HG03442 (cell line): ENCODE results near the gene ADAR.

Experiments used
- ATAC-seq: cut with Tn5 transposase; IDR thresholded peaks from one replicate; pipeline ENCODE4 v1.9.1; 2021; ENCODE audit warnings: mild to moderate bottlenecking, moderate library complexity; ENCODE audit not compliant: unreplicated experiment

ADAR gene

DNA sequence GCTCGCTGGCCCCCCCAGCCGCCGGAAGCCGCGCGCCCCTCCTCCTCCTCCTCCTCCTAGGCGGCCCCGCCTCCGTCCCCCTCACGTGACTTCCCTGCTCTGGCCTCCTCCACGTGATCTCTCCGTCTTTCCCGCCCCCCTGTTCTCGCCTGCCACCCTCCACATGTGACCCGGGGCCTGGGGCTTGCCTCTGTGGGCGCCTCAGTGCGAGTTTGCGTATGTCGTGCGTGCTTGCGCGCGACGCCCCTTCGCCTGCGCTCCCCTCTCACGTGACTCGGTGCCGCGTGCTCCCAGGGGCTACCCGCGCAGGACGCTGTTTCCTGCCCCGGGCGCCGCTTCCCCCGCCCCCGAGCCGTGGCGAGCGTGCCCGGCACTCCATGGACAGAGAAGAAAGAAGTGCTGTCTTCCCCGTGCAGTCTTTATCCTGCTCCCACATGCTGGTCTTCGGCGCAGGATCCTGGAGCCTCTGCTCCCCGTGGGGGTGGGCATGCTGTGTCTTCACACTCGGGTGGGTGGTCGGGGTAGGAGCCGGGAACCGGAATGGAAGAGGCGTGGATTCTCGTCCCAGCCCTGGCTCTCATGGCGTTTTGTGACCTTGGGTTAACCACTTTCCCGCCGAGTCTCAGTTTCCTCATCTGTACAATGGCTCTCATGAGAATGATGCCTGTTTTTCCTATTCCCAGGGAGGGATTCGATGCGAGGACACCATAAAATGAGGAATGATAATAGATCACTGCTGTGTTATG lies 49.1 kb downstream of the ADAR start:
- ATAC-seq: peak; percentile 84

DNA sequence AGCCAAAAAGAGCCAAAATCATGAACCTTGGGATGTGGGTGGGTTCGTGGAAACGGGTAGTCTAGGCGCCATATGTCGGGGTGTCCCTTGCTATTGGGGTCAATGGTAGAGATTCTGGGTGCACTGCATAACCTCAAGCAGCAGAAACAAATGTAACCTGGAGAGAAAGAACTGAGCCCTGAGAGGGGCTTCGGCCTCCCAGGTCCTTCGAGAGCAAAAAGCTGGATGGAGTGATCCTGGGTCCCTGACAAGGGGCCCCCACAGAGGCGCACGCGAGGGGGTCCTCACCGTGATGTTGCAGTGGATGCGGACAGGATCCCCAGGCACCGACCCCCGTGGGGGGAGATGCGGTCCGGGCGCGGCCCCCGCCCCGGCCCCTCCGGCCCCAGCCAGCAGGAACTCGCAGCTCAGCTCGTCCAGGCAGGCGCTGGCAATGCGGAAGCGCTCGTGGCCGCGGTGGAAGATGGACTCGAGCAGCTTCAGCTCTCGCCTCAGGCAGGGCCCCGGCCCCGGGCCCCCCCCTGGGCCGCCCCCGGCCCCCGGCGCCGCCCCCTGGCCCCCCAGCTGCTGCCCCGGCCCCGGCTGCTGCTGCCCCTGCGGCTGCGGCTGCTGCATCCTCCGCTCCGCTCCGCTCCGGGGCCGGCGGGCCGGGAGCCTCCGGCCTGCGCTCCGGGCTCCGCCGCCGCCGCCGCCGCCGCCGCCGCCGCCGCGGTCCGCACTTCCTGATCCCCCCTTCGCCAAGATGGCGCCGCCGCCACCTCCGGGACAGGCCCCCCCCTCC lies 49.9 kb downstream of the ADAR start, which contains the start of gene UBE2Q1:
UBE2Q1 (minus strand) TSS at position 724 of the 781 bp plus-strand sequence; CDS start at position 615, 109 bp downstream.
- ATAC-seq: peak; percentile 13

DNA sequence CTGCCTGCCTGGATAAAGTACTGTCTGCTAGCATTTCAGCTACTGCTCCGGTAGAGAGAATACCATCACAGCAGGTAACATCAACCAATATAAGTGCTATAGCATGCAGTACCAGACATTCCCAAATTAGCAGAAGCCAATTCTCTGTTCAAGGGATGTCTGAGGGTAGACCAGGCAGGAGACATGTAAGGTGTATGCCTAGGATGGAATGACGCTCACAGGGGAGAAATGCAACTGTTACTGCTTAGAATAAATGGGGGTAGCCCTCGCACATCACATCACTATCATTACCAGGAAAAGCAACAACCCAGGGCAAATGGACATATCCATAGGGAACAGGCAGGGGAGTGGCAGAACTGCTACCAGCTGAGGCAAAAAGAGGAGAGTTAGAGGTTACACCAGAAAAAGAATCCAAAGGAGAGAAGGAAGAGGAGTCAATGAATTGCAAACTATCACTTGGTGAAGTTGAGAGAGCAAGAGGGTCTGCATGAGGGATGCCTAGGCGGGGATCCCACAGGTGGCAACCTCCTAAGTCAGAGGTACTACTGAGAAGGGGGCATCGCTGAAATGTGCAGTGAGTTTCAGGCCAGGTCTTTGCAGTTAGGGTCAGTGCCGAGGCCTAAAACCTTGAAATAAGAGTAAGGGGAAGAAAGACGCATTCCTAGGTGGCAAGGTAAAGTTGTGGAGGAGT lies 50.6 kb downstream of the ADAR start:
- ATAC-seq: no peak

DNA sequence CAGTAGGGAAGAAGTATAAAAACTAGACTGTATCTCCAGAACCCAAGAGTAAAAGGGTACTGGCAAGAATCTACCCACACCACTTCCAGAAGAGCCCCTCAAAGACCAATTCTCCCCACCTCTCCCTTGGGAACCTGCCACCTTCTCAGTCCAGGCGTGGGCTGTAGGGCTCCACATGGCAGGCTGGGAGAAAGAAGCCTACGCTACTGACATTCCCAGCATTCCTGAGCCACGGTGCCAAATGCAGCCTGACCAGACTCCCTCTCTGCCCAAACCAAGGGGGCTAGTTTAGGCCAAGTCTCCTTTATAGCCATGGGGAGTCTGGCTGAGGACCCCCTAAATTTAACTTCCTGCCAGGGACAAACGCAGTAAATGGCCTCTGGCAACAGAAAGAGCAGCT lies 51.6 kb downstream of the ADAR start:
- no peak for ATAC-seq

DNA sequence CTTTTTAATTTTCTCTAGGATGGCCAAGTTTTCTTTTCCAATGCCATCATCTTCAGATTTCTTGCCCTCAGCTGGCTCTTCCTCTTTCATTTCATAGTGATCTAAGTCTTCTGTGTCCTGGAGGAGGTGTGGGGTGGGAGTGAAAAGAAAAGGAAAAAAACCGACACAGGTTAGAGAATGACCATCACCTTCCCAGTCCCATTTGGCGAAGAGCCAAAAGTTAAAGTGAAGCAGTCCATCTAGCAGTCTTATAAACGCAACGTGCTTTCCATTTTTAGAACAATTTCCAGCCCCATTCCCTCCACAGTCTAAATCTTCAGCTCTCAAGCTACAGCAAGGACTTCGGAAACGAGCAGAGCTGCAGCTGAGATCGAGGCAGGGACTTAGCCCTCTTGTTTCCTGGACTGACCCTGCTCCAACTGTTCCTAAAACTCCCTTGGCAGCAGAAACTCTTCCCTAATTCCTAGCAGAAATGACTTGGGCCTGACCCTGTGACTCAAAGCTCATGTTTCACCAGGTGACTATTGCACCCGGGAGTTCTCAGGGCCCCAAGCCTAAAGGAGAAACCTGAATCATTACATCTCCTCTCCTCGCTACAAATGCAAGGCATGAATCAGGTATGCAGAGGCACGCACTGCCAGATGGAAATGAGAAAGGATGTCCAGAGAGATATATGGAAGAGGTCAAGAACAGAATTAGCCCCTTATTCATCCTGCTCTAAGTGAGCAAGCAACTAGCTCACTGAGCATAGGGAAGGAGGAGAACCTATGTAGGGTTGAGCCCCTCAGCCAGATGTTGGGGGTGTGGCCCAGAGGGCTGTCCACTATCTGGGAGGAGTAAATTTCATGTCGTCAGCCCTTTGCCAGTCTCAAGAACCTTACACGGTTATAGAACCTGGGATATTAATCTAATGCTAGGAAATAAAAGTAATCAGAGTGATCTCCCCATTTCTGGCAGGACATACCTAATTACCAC lies 54.6 kb downstream of the ADAR start:
- ATAC-seq: no peak

DNA sequence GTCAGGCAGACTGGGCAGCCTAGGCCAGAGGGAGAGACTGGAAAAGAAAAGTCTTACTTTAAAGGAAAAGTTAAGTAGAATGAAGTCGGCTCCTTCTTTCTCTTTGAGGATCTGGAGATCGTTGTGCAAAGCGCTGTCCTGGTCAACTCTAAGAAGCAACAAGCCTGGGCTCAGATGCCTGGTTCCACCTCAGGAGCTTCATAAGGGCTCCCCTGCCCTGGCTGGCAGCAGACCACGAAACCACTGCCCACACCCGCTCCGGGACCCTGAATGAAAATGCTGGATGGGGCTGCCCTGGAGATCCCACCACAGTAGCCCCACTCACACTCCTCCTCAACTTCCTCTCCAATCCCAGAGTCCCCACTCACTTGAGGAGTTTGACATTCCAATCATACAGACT lies 56.0 kb downstream of the ADAR start:
- ATAC-seq: no peak

DNA sequence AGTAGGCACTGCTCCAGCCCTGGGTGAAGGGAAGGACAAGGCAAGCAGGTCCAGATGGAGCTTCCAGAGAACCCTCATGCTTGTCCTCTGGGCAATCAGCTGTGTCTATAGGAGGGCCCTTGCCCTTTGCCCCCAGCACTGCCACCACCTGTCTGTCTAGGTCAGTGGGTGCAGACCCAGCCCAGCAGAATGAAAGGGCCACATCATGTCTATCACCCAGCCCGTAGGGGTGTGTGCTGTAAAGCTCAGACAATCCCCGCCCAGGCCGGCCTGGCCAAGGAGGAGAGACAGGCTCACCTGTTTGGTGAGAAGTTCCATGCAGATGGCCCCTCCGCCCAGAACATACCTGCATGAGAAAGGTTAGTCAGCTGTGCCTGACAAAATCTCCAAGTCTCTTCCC lies 56.5 kb downstream of the ADAR start:
- no peak for ATAC-seq

DNA sequence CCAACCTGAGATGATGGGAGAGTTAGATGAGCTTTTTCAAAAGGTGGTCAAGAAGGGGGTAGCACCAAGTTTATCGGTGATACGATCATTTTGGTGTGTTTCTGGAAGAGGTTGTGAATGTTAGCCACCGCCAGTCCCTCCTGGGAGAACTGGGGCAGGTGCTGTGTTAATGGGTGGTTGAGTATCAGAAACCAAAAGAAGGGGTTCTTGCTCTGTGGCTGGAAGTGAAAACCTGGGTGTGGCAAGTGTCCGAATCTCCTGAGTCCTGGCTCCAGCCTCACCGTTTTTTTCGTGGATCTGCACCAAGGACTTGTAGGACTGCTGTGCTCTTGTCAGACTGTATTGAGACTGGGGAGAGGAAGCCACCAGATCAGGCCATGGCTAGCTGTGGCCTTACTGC lies 57.3 kb downstream of the ADAR start:
- ATAC-seq: no peak

DNA sequence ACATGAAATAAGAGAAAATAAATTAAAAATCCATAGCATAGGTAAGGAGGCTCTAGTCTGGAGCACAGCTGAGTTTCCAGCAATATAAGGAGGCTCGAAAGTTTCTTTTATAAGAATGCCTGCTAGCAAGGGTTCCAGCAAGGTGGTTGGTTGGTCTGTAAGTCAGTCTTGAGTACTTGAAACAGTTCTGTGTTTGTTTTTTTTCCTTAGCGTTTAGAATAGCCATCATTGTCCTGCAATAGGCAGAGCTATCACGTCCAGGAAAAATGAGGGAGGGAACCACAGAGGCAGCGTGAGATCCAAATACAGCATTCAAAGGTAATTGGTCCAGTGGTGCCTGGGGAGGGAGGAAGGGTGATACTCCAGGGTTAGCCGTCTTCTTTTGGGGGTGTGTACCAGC lies 57.9 kb downstream of the ADAR start:
- ATAC-seq: no peak

DNA sequence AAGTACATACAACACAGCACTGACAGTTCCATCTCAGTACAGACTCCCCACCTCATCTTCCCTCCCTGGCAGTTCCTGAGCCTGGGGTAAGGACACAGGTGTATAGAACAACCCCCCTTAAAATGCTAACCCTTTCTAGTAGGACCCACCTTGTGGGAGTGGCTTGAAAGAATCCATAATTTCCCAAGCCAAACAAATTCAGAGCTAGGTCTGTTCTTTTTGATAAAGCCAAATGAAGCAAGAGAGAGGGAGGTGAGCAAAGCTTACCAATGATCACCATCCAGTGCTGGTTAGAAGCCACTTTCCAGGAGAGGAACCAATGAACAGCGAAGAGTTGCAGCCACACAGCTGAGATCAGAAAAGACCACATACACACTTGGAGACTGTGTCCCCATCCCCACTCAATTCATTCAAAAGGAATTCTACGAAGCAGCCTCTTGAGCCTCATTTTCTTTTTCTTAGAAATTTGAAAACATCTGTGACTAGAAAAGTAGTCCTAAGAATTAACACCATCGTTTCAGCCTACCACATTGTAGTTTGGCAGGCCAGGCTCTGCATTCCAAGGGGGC lies 58.7 kb downstream of the ADAR start:
- no peak for ATAC-seq

DNA sequence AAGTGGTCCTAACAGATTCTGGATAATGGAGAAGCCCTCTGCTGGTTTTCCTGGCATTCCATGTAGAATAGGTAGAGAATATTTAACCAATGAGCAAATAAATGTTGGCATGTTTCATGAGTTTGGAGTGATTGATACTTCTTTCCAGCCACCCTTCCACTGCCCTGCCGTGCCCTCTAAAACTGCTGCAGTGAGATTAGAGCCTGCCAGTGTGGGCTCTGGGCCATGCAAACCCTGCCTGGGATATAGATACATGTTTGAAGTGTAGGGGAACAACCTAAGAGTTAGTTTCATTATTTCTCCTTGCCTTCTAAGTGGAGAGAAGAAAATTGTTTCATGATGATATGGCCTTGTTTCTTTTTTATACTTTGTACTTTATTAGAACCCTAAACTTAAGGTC lies 60.0 kb downstream of the ADAR start:
- ATAC-seq: no peak

DNA sequence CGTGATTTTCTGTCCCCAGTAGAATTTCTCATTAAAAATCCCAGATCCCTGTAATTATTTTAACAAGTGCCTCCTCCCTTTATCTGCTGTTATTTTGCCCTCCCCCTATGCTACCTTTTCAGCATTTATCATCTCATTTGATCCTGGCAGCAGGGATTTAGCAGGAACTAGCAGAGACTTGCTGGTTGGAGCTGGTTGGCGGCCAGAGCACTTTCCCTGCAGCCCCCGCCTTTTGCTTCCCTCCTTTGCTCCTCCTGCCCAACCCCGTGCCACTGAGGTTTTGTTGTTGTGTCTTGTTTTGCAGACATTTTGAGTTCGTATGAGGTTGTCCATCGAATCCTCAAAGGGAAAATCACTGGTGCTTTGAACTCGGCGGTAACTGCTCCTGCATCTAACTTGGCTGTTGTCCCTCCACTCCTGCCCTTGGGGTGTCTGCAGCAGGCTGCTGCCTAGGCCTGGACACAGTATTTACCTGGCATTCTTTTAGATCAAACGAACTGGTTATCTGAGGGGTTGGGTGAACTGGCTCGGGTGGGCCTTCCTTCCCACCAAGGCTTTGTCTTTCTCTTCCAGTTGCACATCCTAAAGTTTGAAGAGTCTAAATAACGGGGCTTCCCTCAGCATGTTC lies 60.8 kb downstream of the ADAR start:
- no peak for ATAC-seq

DNA sequence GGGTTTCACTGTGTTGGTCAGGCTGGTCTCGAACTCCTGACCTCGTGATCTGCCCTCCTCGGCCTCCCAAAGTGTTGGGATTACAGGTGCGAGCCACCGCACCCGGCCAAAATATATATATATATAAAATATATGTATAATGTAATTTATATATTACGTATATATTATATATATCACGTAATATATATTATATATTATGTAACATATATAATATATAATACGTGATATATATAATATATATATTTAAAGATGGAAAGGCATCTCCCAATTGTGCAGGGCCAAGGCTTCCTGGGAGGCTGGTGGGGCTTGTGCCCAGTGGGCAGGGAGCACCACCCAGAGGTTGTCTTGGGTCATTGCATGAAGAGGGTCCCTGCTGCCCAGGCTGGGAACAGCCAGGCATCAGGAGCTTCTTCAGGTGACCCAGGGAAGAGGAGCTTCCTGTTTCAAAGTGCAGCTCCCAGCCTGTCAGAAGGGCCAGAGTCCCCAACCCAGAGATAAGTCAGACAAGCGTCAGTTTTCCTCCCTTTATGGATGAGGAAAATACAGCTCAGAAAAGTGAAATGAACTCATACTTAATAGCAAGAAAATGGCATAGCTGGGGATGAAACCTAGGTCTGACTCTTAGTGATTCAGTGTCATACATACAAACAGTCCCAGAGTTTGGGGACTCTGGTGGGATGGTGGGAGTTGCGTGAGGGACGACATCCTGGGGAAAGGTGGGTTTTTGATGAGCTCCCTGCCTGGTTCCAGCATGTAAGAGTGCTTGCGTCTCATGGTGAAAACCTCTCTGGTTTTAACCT lies 61.5 kb downstream of the ADAR start:
- no peak for ATAC-seq

DNA sequence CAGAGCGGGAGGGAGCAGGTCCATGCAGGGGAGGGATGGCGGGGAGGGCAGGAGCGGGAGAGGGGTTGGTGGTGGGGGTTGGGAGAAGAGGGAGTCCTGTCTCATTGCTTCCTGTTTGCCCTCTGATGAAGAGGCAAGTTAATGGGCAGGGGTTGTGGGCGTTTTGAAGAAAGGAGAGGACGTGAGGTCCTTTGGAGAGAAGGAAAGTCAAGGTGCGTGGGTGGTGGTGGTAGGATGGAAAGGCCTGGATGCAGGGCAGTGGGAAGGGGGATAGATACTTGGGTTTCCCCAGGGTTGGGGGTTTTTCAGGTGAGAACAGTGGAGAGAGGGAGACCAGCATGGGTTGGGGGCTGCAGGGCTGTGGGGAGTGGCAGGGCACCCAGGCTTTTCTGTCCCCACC lies 66.8 kb downstream of the ADAR start:
- ATAC-seq: no peak

DNA sequence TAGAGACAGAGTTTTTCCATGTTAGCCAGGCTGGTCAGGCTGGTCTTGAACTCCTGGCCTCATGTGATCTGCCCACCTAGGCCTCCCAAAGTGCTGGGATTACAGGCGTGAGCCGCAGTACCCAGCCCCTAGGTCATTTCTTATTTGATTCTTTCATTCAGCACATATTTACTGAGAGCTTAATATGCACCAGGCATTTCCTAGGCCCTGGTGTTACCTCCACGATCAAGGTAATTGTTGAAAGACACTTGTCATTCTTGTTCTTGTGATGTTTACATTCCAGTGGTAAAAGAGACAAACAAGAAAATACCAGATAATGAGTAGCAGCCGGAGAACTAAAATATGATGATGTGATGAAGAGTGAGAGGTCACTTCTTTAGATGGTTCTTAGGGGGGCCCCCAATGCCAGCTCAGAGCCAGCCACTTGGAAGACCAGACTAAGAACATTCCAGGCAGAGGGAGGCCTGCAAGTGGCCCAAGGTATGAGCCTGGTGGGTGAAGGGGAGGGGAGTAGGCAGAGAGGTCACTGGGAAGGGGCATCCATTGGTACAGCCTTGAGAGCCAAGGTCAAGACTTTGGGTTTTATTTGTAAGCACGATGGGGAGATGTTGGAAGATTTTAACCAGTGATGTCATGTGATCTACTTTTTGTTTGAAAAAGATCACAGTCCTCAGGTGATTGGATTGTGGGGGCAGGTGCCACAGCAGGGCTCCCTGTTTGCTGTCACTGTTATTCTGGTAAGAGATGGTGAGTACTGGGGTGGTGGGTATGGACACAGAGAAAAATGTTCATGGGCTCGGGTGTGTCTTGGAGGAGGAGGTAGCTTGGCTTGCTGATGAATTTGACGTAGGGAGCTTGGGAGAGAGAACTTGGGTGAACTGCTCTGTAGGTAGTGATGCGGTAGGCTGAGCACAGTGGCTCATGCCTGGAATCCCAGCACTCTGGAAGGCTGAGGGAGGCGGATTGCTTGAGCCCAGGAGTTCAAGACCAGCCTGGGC lies 68.2 kb downstream of the ADAR start:
- no peak for ATAC-seq

DNA sequence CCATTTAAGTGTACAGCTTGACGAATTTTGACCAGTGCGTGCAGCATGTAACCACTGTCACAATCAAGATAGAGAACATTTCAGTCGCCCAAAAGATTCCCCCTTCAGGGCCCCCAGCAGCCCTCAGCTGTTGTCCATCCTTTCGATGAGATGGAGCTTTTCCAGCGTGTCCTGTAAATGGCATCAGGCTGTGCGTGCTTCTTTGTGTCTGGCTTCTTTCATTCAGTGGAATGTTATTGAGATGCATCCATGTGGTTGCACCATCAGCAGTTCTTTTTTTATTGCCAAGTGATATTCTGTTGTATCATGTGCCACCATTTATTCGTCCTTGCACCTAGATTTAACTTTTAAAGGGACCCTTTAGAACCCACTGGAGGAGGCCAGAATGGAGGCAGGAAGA lies 71.4 kb downstream of the ADAR start:
- no peak for ATAC-seq

DNA sequence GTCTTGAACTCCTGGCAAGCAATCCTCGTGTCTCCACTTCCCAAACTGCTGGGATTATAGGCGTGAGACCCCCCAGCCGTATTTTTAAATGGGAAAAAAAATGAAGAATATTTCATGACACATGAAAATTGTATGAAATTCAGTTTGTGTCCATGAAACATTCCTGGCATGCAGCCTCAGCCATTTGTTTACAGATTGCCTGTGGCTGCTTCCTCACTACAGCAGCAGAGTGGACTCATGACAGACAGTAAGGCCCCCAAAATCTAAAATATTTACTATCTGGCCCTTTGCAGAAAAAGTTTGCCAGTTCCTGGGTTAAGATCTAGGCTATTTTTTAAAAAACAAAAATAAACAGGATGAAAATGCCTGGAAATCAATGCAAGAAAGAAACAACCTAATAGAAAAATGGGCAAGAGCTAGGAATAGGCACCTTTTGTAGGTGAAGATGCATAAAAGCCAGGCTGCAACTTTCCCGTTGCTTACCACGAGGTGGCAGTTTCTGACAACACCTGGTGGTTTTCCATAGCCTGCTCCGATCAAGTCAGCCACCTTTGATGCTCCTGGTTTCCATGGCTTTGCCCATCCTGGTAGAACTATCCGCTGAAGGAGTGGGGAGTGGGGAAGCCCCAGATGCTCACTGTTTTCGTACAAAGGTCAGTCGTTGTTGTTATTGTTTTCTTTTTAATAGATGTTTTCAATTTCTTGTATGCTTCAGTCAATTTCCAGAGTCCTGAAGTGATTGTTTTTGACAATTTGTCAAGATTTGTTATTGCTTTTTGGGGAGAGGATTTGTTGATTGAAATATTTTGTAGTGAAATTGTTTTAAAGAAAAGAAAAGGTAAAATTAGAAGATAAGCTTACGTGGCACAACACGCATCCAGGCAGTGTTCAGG lies 73.8 kb downstream of the ADAR start:
- ATAC-seq: no peak
